GM18951 (cell line): Measurements from ENCODE around the gene AFF4.

Source experiments
- POLR2A ChIP-seq: IDR thresholded peaks from 4 replicates; pipeline ENCODE4 v1.6.1; 2011; ENCODE audit warnings: mild to moderate bottlenecking; ENCODE audit not compliant: insufficient read length, insufficient read depth; ENCODE audit errors: extremely low read depth
- in situ Hi-C: fragments of 300-500 bp; cut with MboI; formaldehyde crosslinking; loops from one replicate; pipeline ENCODE4 v1.12.0; 2022; ENCODE audit warnings: low sequenced_read_pairs, mixed read lengths, inconsistent platforms; ENCODE audit not compliant: unreplicated experiment

AFF4 gene

DNA sequence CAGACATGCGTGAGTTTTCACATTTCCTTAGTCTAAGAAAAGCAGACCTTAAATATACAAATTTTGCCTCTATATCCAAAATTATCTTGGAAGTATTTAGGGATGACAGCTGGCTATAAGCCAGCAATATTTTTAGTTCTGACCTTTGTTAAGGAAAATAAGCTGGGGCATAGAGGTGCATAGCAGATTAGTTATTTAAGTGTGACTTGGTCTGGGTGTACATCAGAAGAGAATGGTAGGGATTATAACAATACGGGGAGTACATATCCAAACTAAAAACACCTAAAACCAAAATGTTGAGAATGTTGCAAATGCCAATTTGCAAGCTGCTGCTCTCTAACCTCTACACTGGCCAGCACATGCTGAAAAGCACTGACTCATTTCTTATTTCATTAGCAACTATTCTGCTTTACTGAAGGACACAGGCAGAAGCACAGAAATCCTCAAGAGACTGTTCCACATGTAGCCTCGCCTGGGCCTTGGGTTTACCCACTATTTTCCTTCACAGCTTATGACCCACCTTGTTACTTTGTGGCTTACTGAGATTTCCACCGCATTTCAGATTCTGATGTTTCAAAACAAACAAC lies 67.6 kb downstream of the AFF4 start:
- in situ Hi-C loops: no loop called here
- TF ChIP-seq POLR2A: no peak

DNA sequence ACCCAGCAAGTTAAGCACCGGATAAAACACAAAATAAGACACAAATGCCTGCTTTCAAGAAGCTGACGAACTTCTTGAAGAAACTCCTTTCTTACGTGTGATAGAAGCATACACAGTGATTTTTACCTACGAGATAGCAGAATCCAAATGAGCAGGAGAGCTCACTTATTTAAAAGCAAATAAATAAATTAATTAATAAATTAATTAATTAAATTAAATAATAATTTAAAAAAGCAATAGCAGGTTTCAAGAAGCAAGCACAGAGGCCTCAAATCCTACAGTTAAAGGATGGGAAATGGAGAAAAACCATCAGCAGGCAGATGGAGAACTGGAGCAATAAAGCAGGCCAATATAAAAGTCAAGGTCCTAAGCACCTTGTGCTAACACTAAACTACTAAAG lies 72.6 kb downstream of the AFF4 start:
- in situ Hi-C loops: no loop called here
- TF ChIP-seq POLR2A: no peak

DNA sequence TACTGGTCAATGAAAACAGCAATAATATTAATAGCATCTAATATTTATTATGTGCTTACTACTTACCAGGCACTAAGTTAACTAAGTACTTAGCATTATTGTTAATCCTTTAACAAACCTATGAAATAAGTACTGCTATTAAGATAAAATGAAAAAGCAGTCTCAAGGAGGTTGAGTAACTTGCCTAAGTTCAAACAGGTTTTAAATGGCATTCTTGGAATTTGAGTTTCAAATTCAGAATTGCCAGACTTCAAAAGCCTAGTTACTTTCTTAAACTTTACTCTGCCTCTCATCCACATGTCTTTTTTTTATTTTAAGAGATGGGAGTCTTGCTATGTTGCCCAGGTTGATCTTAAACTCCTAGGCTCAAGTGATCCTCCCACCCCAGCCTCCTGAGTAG lies 73.9 kb downstream of the AFF4 start:
- no peak for TF ChIP-seq POLR2A
- in situ Hi-C loops: no loop called here

DNA sequence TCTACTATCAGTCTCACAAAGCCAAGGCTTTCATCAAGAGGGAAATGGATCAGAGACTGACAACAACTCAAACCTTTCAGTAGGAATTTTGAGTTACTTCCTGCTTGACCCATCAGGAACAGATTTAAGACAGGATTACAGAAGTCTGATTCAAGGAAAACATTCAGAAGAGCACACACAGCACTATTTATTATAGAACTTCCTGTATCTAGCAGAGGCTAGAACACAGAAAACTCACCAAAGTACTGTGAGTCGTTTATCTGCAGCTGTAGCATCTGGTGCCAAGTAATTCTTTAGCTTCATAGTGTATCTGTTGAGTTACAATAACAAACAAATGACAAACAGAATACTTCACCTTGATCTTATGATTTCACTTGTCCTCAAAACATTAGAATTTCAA lies 76.2 kb downstream of the AFF4 start:
- in situ Hi-C loops: no loop called here
- TF ChIP-seq POLR2A: no peak

DNA sequence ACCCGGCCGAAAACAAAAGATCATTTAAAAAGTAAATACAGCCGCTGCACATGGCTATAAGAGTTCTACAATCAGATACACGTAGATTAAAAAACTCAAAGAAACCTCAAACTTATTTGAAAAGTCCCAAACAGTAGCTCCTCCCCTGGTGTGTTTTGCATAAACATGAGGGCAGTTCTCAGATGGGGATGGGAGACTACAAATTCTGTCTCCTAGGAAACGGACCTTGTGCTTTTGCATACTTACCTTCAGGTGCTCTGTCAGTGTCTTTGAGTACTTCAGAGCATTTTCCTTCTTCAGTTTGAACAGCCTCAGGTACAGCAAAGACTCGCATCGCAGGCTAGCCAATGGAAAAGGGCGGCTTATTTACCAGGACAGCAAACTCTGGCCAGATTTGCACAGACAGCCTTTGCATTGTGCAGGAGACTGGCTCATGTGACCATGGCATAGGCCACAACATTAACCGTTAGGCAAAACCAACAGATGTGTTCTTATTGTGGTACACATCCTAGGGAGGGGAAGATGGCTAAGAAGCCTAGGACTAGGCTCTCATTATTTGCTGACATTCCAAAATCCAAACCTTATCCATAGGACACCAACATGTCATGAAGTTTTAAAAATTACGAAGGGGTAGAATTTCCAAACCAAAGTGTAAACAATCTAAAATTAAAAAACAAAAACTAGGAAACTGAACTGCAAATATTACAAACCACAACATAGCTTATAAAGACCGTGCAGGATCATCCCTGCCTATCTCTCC lies 77.2 kb downstream of the AFF4 start:
- in situ Hi-C loops: no loop called here
- no peak for TF ChIP-seq POLR2A

DNA sequence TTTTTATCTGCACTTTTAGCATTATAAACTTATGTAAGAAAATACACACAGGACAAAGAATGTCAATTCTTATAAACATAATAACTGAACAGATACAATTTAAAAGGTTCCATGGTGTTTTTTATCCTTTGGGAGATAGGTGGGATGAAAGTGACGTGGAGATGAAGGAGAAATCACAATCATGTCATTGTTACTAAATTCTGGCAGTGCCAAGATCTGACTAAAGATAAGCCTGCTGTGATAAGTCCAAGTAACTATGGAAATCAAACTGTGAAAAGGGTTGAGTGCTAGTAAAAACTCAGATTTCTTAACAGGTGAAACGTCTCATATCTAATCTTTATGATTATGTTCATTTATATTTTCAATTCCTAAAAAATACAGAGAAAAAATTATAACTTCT lies 78.9 kb downstream of the AFF4 start:
- no peak for TF ChIP-seq POLR2A
- in situ Hi-C loops: no loop called here

DNA sequence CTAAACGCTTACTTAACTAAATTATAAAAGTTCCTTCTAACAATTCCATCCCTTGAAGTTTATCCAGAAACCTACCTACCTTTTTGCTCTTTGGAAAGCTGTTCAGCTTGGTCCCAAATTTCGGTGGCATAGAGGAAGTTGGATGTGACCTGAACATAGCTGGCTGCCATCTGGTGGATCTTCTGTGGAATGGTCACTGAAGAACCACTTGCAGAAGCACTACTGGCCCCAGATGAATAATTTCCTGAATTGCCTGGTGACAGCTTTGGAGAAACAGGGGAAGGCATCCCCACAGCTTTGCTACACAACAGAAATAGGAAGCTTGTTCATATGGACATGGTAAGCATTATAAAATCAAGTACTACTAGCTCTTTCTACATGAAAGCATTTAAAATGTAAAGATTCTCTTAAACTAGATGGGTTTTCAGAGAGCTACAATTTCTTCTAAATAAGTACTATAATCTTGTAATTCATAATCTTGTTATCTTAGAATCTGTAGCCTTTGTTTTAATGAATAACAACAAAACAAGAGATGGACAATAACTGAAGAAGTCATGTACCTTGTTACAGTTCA lies 80.1 kb downstream of the AFF4 start:
- no peak for TF ChIP-seq POLR2A
- in situ Hi-C loops: no loop called here

DNA sequence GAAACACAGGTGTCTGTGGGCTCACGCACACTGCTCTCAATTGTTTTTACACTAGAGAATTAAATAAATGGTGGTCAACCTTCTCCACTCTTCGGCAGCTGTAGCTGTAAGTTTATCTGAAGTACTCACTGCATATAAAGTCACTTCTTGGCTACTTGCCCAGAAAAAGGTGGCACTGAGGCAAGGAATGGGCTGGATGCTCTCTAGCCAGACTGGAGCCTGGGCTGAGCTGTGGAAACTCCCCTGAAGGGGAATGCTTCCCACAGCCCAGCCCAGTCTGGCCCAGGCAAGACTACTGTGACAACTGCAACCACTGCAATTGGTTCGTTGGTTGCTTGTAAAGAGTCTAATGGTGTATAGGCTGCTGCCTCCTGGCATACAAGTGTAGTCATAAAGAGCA lies 85.5 kb downstream of the AFF4 start:
- TF ChIP-seq POLR2A: no peak
- in situ Hi-C loops: no loop called here

DNA sequence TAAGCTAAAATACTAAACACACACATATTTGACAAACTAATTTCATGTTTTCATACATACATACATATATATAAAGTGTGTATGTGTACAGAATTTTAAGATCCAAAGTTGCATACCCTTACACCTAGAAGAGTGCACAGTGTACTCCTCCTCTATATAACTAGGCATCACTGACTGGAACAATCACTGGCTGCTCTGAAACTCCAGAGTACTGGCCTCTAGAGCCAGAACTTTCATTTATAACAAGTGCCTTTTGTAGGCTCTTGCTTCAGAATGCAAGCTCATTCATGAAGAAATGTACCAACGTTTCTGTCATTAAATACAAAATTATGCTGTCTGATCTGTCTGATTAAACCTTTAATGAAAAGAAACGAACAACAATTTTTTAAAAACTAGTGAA lies 86.0 kb downstream of the AFF4 start:
- in situ Hi-C loops: no loop called here
- no peak for TF ChIP-seq POLR2A

DNA sequence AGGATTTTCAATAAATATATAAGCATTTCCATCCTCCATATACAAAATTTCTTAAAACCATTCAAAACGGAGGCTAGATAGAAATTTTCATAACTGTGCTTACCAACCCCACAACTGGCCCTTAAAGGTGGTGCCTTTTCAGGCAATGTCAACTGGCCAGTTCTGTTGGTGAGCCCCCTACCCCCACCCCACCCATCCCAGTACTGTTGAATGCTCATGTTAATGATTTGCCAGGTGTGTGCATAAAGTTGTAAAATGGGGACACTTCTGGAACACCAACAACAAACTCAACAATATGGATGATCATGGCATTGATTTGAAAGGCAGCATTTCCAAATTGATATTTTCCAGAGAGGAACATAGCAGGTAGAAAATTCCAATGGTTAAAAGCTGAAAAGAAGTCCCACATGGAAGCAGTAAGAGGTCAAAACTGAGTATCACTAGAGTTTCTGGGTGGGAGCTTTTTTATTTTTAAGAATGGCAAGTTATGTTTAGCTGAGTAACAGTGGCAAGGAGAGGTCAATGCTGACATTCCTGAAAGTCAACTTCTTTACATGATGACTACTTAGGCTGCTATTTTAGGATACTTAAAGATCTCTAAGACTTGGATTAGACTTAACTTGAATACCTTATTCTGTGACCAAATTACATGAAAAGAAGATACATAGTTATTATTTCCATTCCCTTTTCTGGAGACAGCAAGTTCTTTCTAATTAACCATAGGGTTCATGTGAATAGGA lies 87.2 kb downstream of the AFF4 start:
- TF ChIP-seq POLR2A: no peak
- in situ Hi-C loops: no loop called here

DNA sequence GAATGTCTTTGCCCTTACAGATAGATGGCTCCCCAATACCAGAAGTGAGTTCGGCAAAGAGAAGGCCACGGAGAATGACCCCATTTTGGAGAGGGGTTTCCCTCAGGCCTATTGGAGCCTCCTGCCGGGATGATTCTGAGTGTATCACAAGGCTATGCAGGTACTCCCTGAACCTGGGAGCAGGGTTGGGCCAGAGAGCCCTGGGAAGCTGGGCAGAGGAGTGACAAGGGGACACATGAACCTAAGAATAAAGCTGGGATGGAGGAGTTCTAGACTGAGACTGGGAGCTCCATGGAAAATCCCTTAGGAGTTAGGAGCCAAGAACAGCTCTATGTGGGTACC lies 89.5 kb downstream of the AFF4 start:
- no peak for TF ChIP-seq POLR2A
- in situ Hi-C loops: no loop called here

DNA sequence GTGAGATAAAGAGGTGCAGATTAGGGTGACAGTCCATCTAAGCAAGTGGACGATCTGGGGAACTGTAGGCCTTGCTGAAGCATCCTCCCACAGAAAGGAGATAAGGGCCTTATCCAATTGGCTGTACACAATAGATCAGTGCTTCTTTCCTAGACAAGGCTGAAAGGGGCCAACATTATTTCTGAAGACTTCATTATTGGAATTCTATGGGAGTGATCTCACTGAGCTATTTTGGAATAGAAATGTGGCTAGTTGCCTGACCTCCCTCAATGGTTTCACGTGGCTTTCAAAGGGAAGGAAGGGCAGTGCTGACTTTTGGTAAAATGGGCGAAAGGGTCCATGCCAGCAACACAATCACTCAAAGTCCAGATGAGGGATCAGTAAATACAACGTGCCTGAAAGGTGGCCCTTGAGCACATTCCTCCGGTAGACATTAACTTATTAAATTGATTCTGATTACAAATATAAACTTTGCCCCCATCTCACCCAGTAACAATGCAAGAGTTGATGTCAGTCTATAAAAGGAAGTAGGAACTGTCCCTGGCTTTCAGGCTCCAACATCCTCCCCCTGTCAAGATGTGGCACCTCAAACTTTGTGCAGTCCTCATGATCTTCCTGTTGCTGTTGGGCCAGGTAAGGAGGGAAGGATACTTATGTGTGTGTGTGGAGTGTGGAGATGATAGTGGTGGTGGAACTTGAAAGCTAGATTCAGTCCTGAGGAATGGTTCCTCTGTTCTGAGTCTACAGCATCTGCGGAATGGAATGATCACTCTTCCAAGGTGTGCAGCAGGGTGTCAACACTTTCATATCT lies 90.1 kb downstream of the AFF4 start, which contains the start of gene LEAP2:
LEAP2 (plus strand) TSS at position 550 of the 811 bp plus-strand sequence; CDS start at position 577, 27 bp downstream.
- in situ Hi-C loops: no loop called here
- TF ChIP-seq POLR2A: no peak

DNA sequence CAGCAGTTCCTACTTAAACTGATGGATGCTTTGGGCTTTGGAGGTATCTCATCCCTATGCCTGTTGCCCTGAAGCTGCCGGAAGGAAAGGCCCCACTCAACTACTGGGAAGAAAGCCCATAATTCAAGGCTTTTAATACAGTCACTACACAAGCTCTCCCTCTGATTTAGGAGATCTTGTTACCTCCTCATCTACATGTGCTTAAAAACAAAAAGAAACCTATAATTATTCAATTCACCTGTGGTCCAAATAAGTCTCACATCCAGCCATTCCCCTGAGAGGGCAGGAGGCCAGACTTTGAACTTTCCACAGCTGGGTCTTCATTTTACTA lies 90.7 kb downstream of the AFF4 start:
- in situ Hi-C loops: no loop called here
- TF ChIP-seq POLR2A: no peak
